H1 (cell line): ENCODE results near the gene MSMP. TPM values are rescaled to one million over a fixed set of nuclear protein-coding genes. Genes with fewer than 3 reads are reported as not detected.

Experiments
- CTCF ChIA-PET: fragments of 300-600 bp; sonication (Branson Sonifier 250); formaldehyde crosslinking; loops from one replicate; lab custom pipeline; 2021; ENCODE audit not compliant: partially characterized antibody; lab: Charles Lee
- POLR2A ChIA-PET: fragments of 300-600 bp; sonication (Branson Sonifier 250); formaldehyde crosslinking; loops from one replicate; lab custom pipeline; 2021; ENCODE audit warnings: inconsistent platforms; ENCODE audit not compliant: partially characterized antibody; lab: Charles Lee
- DNase-seq, 2 experiments: peaks; one replicate each; pipeline versions ENCODE4 v3.0.0 to v3.0.0-alpha.2; 2010 to 2022; ENCODE audit warnings: low spot score in 2 of 2, low read depth in 1 of 2, mixed read lengths in 1 of 2
- FAIRE-seq: peaks from 2 replicates; lab custom pipeline; 2011; peaks lifted over from hg19 to GRCh38; lab: Jason Lieb, UNC
- H2AFZ ChIP-seq: 2 replicates; pipeline ENCODE4 v1.8.1; 2012; ENCODE audit warnings: low read length, inconsistent platforms
- H2AK5ac ChIP-seq: 2 replicates; pipeline ENCODE4 v1.6.1; 2013; ENCODE audit warnings: low read depth, low read length
- H2BK120ac ChIP-seq: replicated peaks from 2 replicates; pipeline ENCODE3; 2013; ENCODE audit warnings: low read depth, low read length, inconsistent platforms
- H2BK12ac ChIP-seq: 2 replicates; pipeline ENCODE4 v1.6.1; 2013; ENCODE audit warnings: low read depth, low read length
- H2BK15ac ChIP-seq: 2 replicates; pipeline ENCODE4 v1.6.1; 2013; ENCODE audit warnings: low read length
- H2BK20ac ChIP-seq: 2 replicates; pipeline ENCODE4 v1.6.1; 2013; ENCODE audit warnings: low read length
- H2BK5ac ChIP-seq: 2 replicates; pipeline ENCODE4 v1.6.1; 2013; ENCODE audit warnings: low read depth, low read length
- H3K14ac ChIP-seq: 2 replicates; pipeline ENCODE4 v1.6.1; 2013; ENCODE audit warnings: inconsistent platforms; ENCODE audit not compliant: insufficient read length
- H3K18ac ChIP-seq: 2 replicates; pipeline ENCODE4 v1.6.1; 2013; ENCODE audit warnings: low read length; ENCODE audit errors: extremely low read depth
- H3K23ac ChIP-seq: 2 replicates; pipeline ENCODE4 v1.6.1; 2013; ENCODE audit warnings: inconsistent platforms; ENCODE audit not compliant: insufficient read length
- H3K23me2 ChIP-seq: 2 replicates; pipeline ENCODE4 v1.6.1; 2013; ENCODE audit warnings: low read depth, low read length
- H3K27ac ChIP-seq: 2 replicates; pipeline ENCODE4 v1.6.1; 2011; ENCODE audit warnings: low read depth, low read length, inconsistent platforms
- H3K27me3 ChIP-seq, 4 experiments: replicated peaks in 1 of 4; 1 replicate in 1 of 4; 2 replicates in 3 of 4; pipeline versions ENCODE4 v1.6.1 to v1.8.1; 2011 to 2013; ENCODE audit warnings: low read length in 3 of 4, mild to moderate bottlenecking in 3 of 4, inconsistent platforms in 2 of 4, mixed read lengths in 2 of 4, moderate library complexity in 1 of 4; ENCODE audit not compliant: control insufficient read depth in 3 of 4, insufficient read depth in 3 of 4; ENCODE audit errors: extremely low read depth in 1 of 4
- H3K36me3 ChIP-seq, 4 experiments: 2 replicates each; pipeline versions ENCODE4 v1.6.1 to v1.8.1; 2011 to 2013; ENCODE audit warnings: mild to moderate bottlenecking in 4 of 4, low read length in 3 of 4, moderate library complexity in 2 of 4, control low read depth in 1 of 4, inconsistent platforms in 1 of 4; ENCODE audit not compliant: insufficient read depth in 4 of 4, control insufficient read depth in 2 of 4
- H3K4ac ChIP-seq: replicated peaks from 2 replicates; pipeline ENCODE3; 2013; ENCODE audit warnings: low read length, low read depth, mixed read lengths, inconsistent platforms; ENCODE audit not compliant: insufficient read length
- H3K4me1 ChIP-seq, 4 experiments: replicated peaks in 1 of 4; 1 replicate in 1 of 4; 2 replicates in 3 of 4; pipeline versions ENCODE4 v1.6.1 to v1.8.1; 2011 to 2013; ENCODE audit warnings: low read length in 3 of 4, inconsistent platforms in 2 of 4, mixed read lengths in 1 of 4; ENCODE audit not compliant: insufficient read depth in 4 of 4, control insufficient read depth in 3 of 4
- H3K4me2 ChIP-seq, 2 experiments: 2 replicates each; pipeline versions ENCODE4 v1.6.1 to v1.8.1; 2011 to 2013; ENCODE audit warnings: low read depth in 2 of 2, low read length in 2 of 2, control low read depth in 1 of 2, inconsistent platforms in 1 of 2, mild to moderate bottlenecking in 1 of 2; ENCODE audit not compliant: insufficient read depth in 1 of 2
- H3K4me3 ChIP-seq, 4 experiments: fragments of 200-600, 300-600 bp in 1 of 4; sonication (generic), shearing (Covaris generic), sonication (Bioruptor Twin) in 1 of 4; 2 replicates each; pipeline versions ENCODE4 v1.5.1 to v1.8.1; 2011 to 2016; ENCODE audit warnings: low read length in 4 of 4, low read depth in 3 of 4, control low read depth in 2 of 4, inconsistent platforms in 2 of 4, mild to moderate bottlenecking in 2 of 4, mixed read lengths in 1 of 4, moderate library complexity in 1 of 4; ENCODE audit not compliant: insufficient read depth in 2 of 4; ENCODE audit errors: extremely low read depth in 1 of 4
- H3K56ac ChIP-seq: replicated peaks from 2 replicates; pipeline ENCODE3; 2013; ENCODE audit warnings: low read depth, mild to moderate bottlenecking, mixed read lengths, low read length, inconsistent platforms; ENCODE audit not compliant: insufficient read length
- H3K79me1 ChIP-seq: 2 replicates; pipeline ENCODE4 v1.6.1; 2013; ENCODE audit warnings: low read depth, low read length, control low read depth
- H3K79me2 ChIP-seq, 2 experiments: 2 replicates each; pipeline versions ENCODE4 v1.6.1 to v1.8.1; 2012 to 2013; ENCODE audit warnings: low read length in 2 of 2, mild to moderate bottlenecking in 2 of 2, inconsistent platforms in 1 of 2; ENCODE audit not compliant: insufficient read depth in 2 of 2, control insufficient read depth in 1 of 2
- H3K9ac ChIP-seq, 4 experiments: replicated peaks in 1 of 4; 1 replicate in 1 of 4; 2 replicates in 3 of 4; pipeline versions ENCODE4 v1.6.1 to v1.8.1; 2011 to 2013; ENCODE audit warnings: low read depth in 3 of 4, low read length in 3 of 4, control low read depth in 2 of 4, mild to moderate bottlenecking in 2 of 4, moderate library complexity in 2 of 4, inconsistent platforms in 1 of 4; ENCODE audit errors: extremely low read depth in 1 of 4
- H3K9me3 ChIP-seq, 2 experiments: 2 replicates each; pipeline versions ENCODE4 v1.6.1 to v1.8.1; 2012 to 2013; ENCODE audit warnings: mild to moderate bottlenecking in 2 of 2, moderate library complexity in 2 of 2, control low read depth in 1 of 2, inconsistent platforms in 1 of 2, low read depth in 1 of 2, low read length in 1 of 2, mixed read lengths in 1 of 2; ENCODE audit not compliant: insufficient read depth in 2 of 2
- H4K20me1 ChIP-seq, 2 experiments: replicated peaks in 1 of 2; 2 replicates each; pipeline versions ENCODE3 to v1.8.1; 2011 to 2013; ENCODE audit warnings: inconsistent platforms in 2 of 2, low read length in 2 of 2, mild to moderate bottlenecking in 1 of 2; ENCODE audit not compliant: insufficient read depth in 2 of 2, control insufficient read depth in 1 of 2
- H4K5ac ChIP-seq: 2 replicates; pipeline ENCODE4 v1.6.1; 2013; ENCODE audit warnings: low read length, low read depth, mixed read lengths, inconsistent platforms; ENCODE audit not compliant: insufficient read length
- H4K8ac ChIP-seq: 2 replicates; pipeline ENCODE4 v1.8.0; 2013; ENCODE audit warnings: mild to moderate bottlenecking, moderate library complexity, low read length, inconsistent platforms; ENCODE audit not compliant: insufficient read depth; ENCODE audit errors: extremely low read depth
- H4K91ac ChIP-seq: replicated peaks from 2 replicates; pipeline ENCODE3; 2013; ENCODE audit warnings: low read length, mixed read lengths, inconsistent platforms; ENCODE audit not compliant: insufficient read length
- RAD21 ChIP-seq, 2 experiments: IDR thresholded peaks in 1 of 2; conservative IDR thresholded peaks in 1 of 2; 2 replicates each; pipeline ENCODE4 v1.6.1; 2011; ENCODE audit warnings: low read depth in 2 of 2, low read length in 2 of 2, improper control_type of control experiment in 1 of 2, inconsistent platforms in 1 of 2, mild to moderate bottlenecking in 1 of 2, moderate library complexity in 1 of 2
- SIRT6 ChIP-seq: IDR thresholded peaks from one replicate; pipeline ENCODE4 v1.7.1; 2012; ENCODE audit warnings: low read length, inconsistent platforms
- WGBS, 2 experiments: shearing (Covaris generic) in 1 of 2; methylation state at CpG; one replicate each; pipeline versions ENCODE4 v1.1.6 to v1.1.7; 2013 to 2015; ENCODE audit warnings: low lambda C conversion rate in 2 of 2, mixed read lengths in 2 of 2, inconsistent platforms in 1 of 2, low coverage in 1 of 2, missing lambda C conversion rate in 1 of 2; ENCODE audit not compliant: insufficient replicate concordance in 2 of 2, insufficient coverage in 1 of 2, insufficient read length in 1 of 2; ENCODE audit errors: extremely low coverage in 1 of 2, missing lambda C conversion rate in 1 of 2; 5-methylcytosine and 5-hydroxymethylcytosine counted together
- polyA plus RNA-seq, 7 experiments: library from polyadenylated mRNA; depleted of rRNA in 3 of 7; stranded (reverse) in 5 of 7; unstranded in 2 of 7; fragments of >200 nt in 5 of 7; fragments of 200-250 nt in 2 of 7; gene quantifications; 1 replicate in 5 of 7; 2 replicates in 1 of 7; 4 replicates in 1 of 7; pipeline versions ENCODE4 v1.2.1 to v1.2.3, GENCODE V29; 2011 to 2013; ENCODE audit warnings: missing spikeins in 2 of 7, mixed read lengths in 2 of 7
- total RNA-seq: library from RNA; stranded (reverse); fragmentation: NEBNext Ultra II Directional; extraction: Animal tissue kit (Norgen Biotek cat#: 25700); gene quantifications from 2 replicates; pipeline ENCODE4 v1.2.1, GENCODE V29; 2021

The MSMP gene
- total and polyA plus RNA-seq, 2 of the 8 experiments (the other 6 are each of a cell fraction or from before 2014, with no cell fraction given), result 0.53 TPM; not detected in 1

DNA sequence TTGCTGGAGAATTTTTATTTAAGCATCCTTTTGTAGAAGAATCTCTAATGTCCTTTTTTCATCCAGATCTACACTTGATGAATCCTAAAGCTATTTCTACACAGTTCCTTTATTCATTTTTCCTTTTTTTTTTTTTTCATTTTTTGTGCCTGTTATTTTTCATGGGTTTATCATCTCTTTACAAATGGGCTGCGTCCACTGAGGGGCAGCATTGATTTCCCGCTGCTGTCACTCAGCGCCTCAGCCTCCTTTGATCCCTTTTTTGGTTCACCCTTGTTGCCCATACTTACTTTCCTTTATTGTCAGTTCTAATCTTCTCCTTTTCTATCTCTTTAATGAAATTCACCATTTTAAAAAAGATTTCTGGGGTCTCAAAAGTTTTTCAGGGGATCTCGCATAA, 5.7 kb upstream of the MSMP start:
- Histone ChIP-seq H3K9ac (no peak overlapping the region), H3K9me3 (no peaks in the 10 kb centered on the region), H4K8ac (no peak overlapping the region), H4K20me1 (no peaks in the 10 kb centered on the region), H3K36me3 (no peaks in the 10 kb centered on the region), H3K23ac (no peak overlapping the region), H3K14ac (no peak overlapping the region), H2BK20ac (no peak overlapping the region), H2BK15ac (no peak overlapping the region), H3K79me1 (no peaks in the 10 kb centered on the region), H3K18ac (no peak overlapping the region), H2BK12ac (no peak overlapping the region), H3K27me3 (no peaks in the 10 kb centered on the region), H4K5ac (no peak overlapping the region), H3K4me3 (no peak overlapping the region), H3K4me1 (peaks cover 0 to 5% (median 0%) of the 10 kb centered on the region in 4 experiments; a peak in 2 of 7 replicates), H3K4me2 (no peak overlapping the region), H2AFZ (no peak overlapping the region), H3K27ac (no peak overlapping the region), H4K91ac (no peak overlapping the region), H2AK5ac (no peak overlapping the region), H3K23me2 (no peaks in the 10 kb centered on the region; the same call in 1 of the 2 replicates), H3K56ac (no peak overlapping the region), H3K79me2 (peaks cover 0 to 24% of the 10 kb centered on the region in 2 experiments; a peak in 2 of 4 replicates), H2BK5ac (no peak overlapping the region), H2BK120ac (no peak overlapping the region), H3K4ac (no peak overlapping the region)
- ChIA-PET CTCF (interaction anchor here (1.0 to 1.8 kb wide), 5 partner anchors 15 to 30 kb away, joined by 3 to 4 read pairs (median 4); no protein-coding TSS in a partner anchor), POLR2A (interaction anchor here (0.9 to 2.1 kb wide), 5 partner anchors 9 to 16 kb away, joined by 3 to 8 read pairs (median 4); partner anchors contain the start of genes GBA2 and RGP1)
- FAIRE-seq, result no peak
- TF ChIP-seq SIRT6, result no peak
- TF ChIP-seq RAD21 (IDR thresholded peaks at IDR 0.05 in 1 of 2, conservative IDR thresholded peaks at IDR 0.05 in 1 of 2; ENCODE audit: low read depth in 2 of 2, low read length in 2 of 2), result 0 out of 4 replicates have a peak, but pooled peaks of 1 of the 2 experiments have one; percentile 2
- 86% methylated on average over 4 of the region's 4 CpGs; no CpG with 5 or more reads in 1 of the 2 experiments for WGBS, 2 experiments
- no peak for DNase-seq
